WTC11 (cell line): ENCODE measurements around the gene TNFRSF4.

Experiments
- AR ChIP-seq: fragments of 250-450 bp; sonication (Bioruptor Pico); IDR thresholded peaks from 2 replicates; pipeline ENCODE4 v1.9.0; 2021; ENCODE audit warnings: mild to moderate bottlenecking
- ARID4B ChIP-seq: sonication (generic); formaldehyde crosslinking; IDR thresholded peaks from 2 replicates; pipeline ENCODE4 v1.8.0; 2023; ENCODE audit warnings: missing genetic modification reagents, mild to moderate bottlenecking, borderline replicate concordance
- ATF1 ChIP-seq: sonication (generic); formaldehyde crosslinking; IDR thresholded peaks from 2 replicates; pipeline ENCODE4 v1.8.1; 2023; ENCODE audit warnings: mild to moderate bottlenecking, moderate library complexity, missing genetic modification reagents
- ATF6 ChIP-seq: sonication (generic); formaldehyde crosslinking; IDR thresholded peaks from 2 replicates; pipeline ENCODE4 v1.8.1; 2023; ENCODE audit warnings: mild to moderate bottlenecking, missing genetic modification reagents
- CTCF ChIP-seq: fragments of 200-600 bp; IDR thresholded peaks from 2 replicates; pipeline ENCODE4 v1.8.0; 2022; ENCODE audit warnings: antibody characterized with exemption
- FOXJ3 ChIP-seq: sonication (generic); formaldehyde crosslinking; IDR thresholded peaks from 2 replicates; pipeline ENCODE4 v1.9.0; 2021; ENCODE audit warnings: missing genetic modification reagents, mild to moderate bottlenecking, borderline replicate concordance
- JAZF1 ChIP-seq: fragments of 250-450 bp; sonication (Bioruptor Pico); IDR thresholded peaks from 2 replicates; pipeline ENCODE4 v1.9.0; 2021; ENCODE audit warnings: moderate library complexity, mild to moderate bottlenecking, inconsistent platforms
- JUN ChIP-seq: sonication (generic); formaldehyde crosslinking; IDR thresholded peaks from 2 replicates; pipeline ENCODE4 v1.8.0; 2023; ENCODE audit warnings: mild to moderate bottlenecking, missing genetic modification reagents
- MAX ChIP-seq: sonication (generic); formaldehyde crosslinking; IDR thresholded peaks from 2 replicates; pipeline ENCODE4 v1.8.0; 2022; ENCODE audit warnings: mild to moderate bottlenecking, missing genetic modification reagents
- TEAD1 ChIP-seq: sonication (generic); formaldehyde crosslinking; IDR thresholded peaks from 2 replicates; pipeline ENCODE4 v1.8.0; 2022; ENCODE audit warnings: mild to moderate bottlenecking, missing genetic modification reagents
- TP53 ChIP-seq: sonication (generic); formaldehyde crosslinking; IDR thresholded peaks from 2 replicates; pipeline ENCODE4 v1.8.1; 2023; ENCODE audit warnings: mild to moderate bottlenecking, missing genetic modification reagents
- USF1 ChIP-seq: sonication (generic); formaldehyde crosslinking; IDR thresholded peaks from 2 replicates; pipeline ENCODE4 v1.8.0; 2022; ENCODE audit warnings: mild to moderate bottlenecking, missing genetic modification reagents
- USF2 ChIP-seq: sonication (generic); formaldehyde crosslinking; IDR thresholded peaks from 2 replicates; pipeline ENCODE4 v1.8.1; 2023; ENCODE audit warnings: mild to moderate bottlenecking, missing genetic modification reagents, moderate library complexity
- ZMAT4 ChIP-seq: fragments of 250-450 bp; sonication (Bioruptor Pico); IDR thresholded peaks from 2 replicates; pipeline ENCODE4 v1.9.0; 2021; ENCODE audit warnings: mild to moderate bottlenecking

GRCh38 chr1:1232796-1233566 is 19.0 kb upstream of the TNFRSF4 start:
- no peak for TF ChIP-seq ATF6 (CRISPR knock-in tag)
- no peak for TF ChIP-seq FOXJ3 (CRISPR knock-in tag)
- no peak for TF ChIP-seq CTCF
- no peak for TF ChIP-seq TP53
- no peak; the same call in 1 of the 2 replicates for TF ChIP-seq TEAD1 (CRISPR knock-in tag)
- TF ChIP-seq ARID4B (CRISPR knock-in tag): no peak
- TF ChIP-seq AR: no peak
- TF ChIP-seq USF1: no peak
- no peak for TF ChIP-seq JAZF1 (CRISPR knock-in tag)
- no peak for TF ChIP-seq ATF1
- no peak for TF ChIP-seq USF2 (CRISPR knock-in tag)
- no peak for TF ChIP-seq ZMAT4 (CRISPR knock-in tag)
- TF ChIP-seq JUN (CRISPR knock-in tag): no peak
- TF ChIP-seq MAX (CRISPR knock-in tag): no peak; the same call in 1 of the 2 replicates
